ENCODE results near the gene GLRB. TPM values are rescaled to one million over a fixed set of nuclear protein-coding genes. Genes with fewer than 3 reads are reported as not detected.

Gene GLRB
- total RNA-seq, 1 donor from 2014 or later, result 6.1 TPM

- Histone ChIP-seq H3K27ac (no peak overlapping the region), H3K27me3 (no peaks in the 10 kb centered on the region), H4K20me1 (ENCODE audit: low read depth) (no peaks in the 10 kb centered on the region), H3K4me3 (no peak overlapping the region), H3F3A (ENCODE audit: low read depth) (no peaks in the 10 kb centered on the region), H3K36me3 (no peaks in the 10 kb centered on the region), H3K4me2 (no peak overlapping the region), H3K4me1 (no peaks in the 10 kb centered on the region), H2AFZ (replicated peaks) (peak overlapping the region; percentile 34), H3K79me2 (ENCODE audit: low read depth) (no peaks in the 10 kb centered on the region), H3K9me3 (ENCODE audit: low read depth) (no peaks in the 10 kb centered on the region), H3K9ac (no peak overlapping the region)
- H3K9me3 Mint-ChIP-seq, result no peaks in the 10 kb centered on the region
- H3K27ac Mint-ChIP-seq, result no peak overlapping the region
- DNase-seq (ENCODE audit: low spot score), result peak; percentile 51
- no peaks in the 10 kb centered on the region for H3K36me3 Mint-ChIP-seq
- TF ChIP-seq EZH2 (IDR thresholded peaks at IDR 0.05) (no peak), CTCF (IDR thresholded peaks at IDR 0.05) (peak; percentile 65)
- H3K27me3 Mint-ChIP-seq (ENCODE audit: insufficient read depth, low read depth), result peaks cover 2% of the 10 kb centered on the region
- H3K4me3 Mint-ChIP-seq, result no peak overlapping the region
- no peaks in the 10 kb centered on the region for H3K4me1 Mint-ChIP-seq
Observed at GRCh38 chr4:157204634-157205244, 128.8 kb downstream of the GLRB start.

GRCh38 chr4:157217708-157218107 lies 141.8 kb downstream of the GLRB start:
- Mint-ChIP-seq H3K27ac (no peak overlapping the region), H3K27me3 (ENCODE audit: insufficient read depth, low read depth) (peaks cover 27% of the 10 kb centered on the region), H3K4me1 (peaks cover 15% of the 10 kb centered on the region), H3K36me3 (no peaks in the 10 kb centered on the region), H3K9me3 (no peaks in the 10 kb centered on the region), H3K4me3 (no peak overlapping the region)
- Histone ChIP-seq H3K4me1 (no peaks in the 10 kb centered on the region), H3K9me3 (ENCODE audit: low read depth) (no peaks in the 10 kb centered on the region), H3K4me3 (no peak overlapping the region), H3K36me3 (no peaks in the 10 kb centered on the region), H3K27me3 (peaks cover 49% of the 10 kb centered on the region), H3K79me2 (ENCODE audit: low read depth) (no peaks in the 10 kb centered on the region), H4K20me1 (ENCODE audit: low read depth) (peaks cover 24% of the 10 kb centered on the region), H3K9ac (no peak overlapping the region), H3K27ac (no peak overlapping the region), H3F3A (ENCODE audit: low read depth) (peaks cover 12% of the 10 kb centered on the region), H3K4me2 (no peak overlapping the region), H2AFZ (replicated peaks) (no peak overlapping the region)
- DNase-seq (ENCODE audit: low spot score), result peak; percentile 35
- TF ChIP-seq EZH2phosphoT487 (IDR thresholded peaks at IDR 0.05) (no peak), CTCF (IDR thresholded peaks at IDR 0.05) (peak; percentile 75), EZH2 (IDR thresholded peaks at IDR 0.05) (no peak)

GRCh38 chr4:157219711-157220370 lies 143.9 kb downstream of the GLRB start:
- Mint-ChIP-seq H3K27ac (no peak overlapping the region), H3K4me3 (peak overlapping the region; percentile 63), H3K27me3 (ENCODE audit: insufficient read depth, low read depth) (peaks cover 36% of the 10 kb centered on the region), H3K9me3 (no peaks in the 10 kb centered on the region), H3K36me3 (no peaks in the 10 kb centered on the region), H3K4me1 (peaks cover 27% of the 10 kb centered on the region)
- Histone ChIP-seq H3K36me3 (no peaks in the 10 kb centered on the region), H3K27me3 (peaks cover 71% of the 10 kb centered on the region), H2AFZ (replicated peaks) (no peak overlapping the region), H3K9ac (no peak overlapping the region), H3K4me1 (no peaks in the 10 kb centered on the region), H3K4me2 (no peak overlapping the region), H3K4me3 (no peak overlapping the region), H3K27ac (no peak overlapping the region), H3K9me3 (ENCODE audit: low read depth) (no peaks in the 10 kb centered on the region), H3K79me2 (ENCODE audit: low read depth) (no peaks in the 10 kb centered on the region), H3F3A (ENCODE audit: low read depth) (peaks cover 12% of the 10 kb centered on the region), H4K20me1 (ENCODE audit: low read depth) (peaks cover 24% of the 10 kb centered on the region)
- no peak for TF ChIP-seq CTCF (IDR thresholded peaks at IDR 0.05)
- TF ChIP-seq EZH2 (IDR thresholded peaks at IDR 0.05), result peak; percentile 30
- no peak for DNase-seq (ENCODE audit: low spot score)
